ENCODE measurements around the gene TRIM68. TPM values are rescaled to one million over a fixed set of nuclear protein-coding genes. Genes with fewer than 3 reads are reported as not detected.
A peak's percentile ranks its signal among the peaks of the same experiment; 100 is the strongest.

TRIM68 gene
- total and polyA plus RNA-seq, 7 donors: 6.0 to 15.0 (median 11.6) TPM

DNA sequence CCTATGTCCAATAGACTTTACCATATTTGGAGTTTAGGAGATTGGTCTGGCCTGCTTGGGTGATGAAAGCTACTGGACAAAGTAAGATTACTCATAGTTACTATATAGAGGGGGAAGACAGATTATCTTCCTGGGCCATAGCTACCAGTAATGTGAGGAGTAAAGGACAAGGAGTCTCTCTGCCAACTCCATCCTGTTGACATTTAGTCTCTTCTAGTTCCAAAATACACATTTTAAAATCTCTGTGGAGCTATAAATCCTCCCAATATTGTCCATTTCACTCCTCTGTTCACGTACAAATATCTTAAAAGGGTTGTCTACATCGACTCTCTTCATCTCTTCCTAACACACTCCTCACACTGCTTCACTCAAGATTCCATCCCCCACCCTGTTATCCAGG is 28.1 kb upstream of the TRIM68 start:
- intact Hi-C loops (cut with DNase I): loop anchor here (1.0 to 5.0 kb wide), 2 partner anchors 190 to 371 kb away; no protein-coding TSS in a partner anchor
- Histone ChIP-seq H3K27me3 (no peaks in the 10 kb centered on the region), H3K27ac (no peak overlapping the region), H3K36me3 (no peaks in the 10 kb centered on the region), H3K4me1 (peaks cover 0 to 12% (median 3%) of the 10 kb centered on the region in 4 donors), H3K4me3 (no peak overlapping the region), H3K9me3 (no peaks in the 10 kb centered on the region)
- TF ChIP-seq POLR2AphosphoS5 (IDR thresholded peaks at IDR 0.05) (no peak), POLR2A (IDR thresholded peaks at IDR 0.05) (no peak), EP300 (IDR thresholded peaks at IDR 0.05) (no peak)
- TF ChIP-seq, protein P1, sequence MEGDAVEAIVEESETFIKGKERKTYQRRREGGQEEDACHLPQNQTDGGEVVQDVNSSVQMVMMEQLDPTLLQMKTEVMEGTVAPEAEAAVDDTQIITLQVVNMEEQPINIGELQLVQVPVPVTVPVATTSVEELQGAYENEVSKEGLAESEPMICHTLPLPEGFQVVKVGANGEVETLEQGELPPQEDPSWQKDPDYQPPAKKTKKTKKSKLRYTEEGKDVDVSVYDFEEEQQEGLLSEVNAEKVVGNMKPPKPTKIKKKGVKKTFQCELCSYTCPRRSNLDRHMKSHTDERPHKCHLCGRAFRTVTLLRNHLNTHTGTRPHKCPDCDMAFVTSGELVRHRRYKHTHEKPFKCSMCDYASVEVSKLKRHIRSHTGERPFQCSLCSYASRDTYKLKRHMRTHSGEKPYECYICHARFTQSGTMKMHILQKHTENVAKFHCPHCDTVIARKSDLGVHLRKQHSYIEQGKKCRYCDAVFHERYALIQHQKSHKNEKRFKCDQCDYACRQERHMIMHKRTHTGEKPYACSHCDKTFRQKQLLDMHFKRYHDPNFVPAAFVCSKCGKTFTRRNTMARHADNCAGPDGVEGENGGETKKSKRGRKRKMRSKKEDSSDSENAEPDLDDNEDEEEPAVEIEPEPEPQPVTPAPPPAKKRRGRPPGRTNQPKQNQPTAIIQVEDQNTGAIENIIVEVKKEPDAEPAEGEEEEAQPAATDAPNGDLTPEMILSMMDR (IDR thresholded peaks at IDR 0.05): no peak
- WGBS, 2 donors: 56 to 82% methylated on average over 2 of the region's 2 CpGs
- no peak for DNase-seq

GRCh38 chr11:4626207-4627099 is 18.4 kb upstream of the TRIM68 start:
- WGBS, 2 donors: 44 to 51% methylated on average over 15 of the region's 15 CpGs
- TF ChIP-seq EP300 (IDR thresholded peaks at IDR 0.05): no peak
- no peak for TF ChIP-seq POLR2A (IDR thresholded peaks at IDR 0.05)
- no peak for TF ChIP-seq POLR2AphosphoS5 (IDR thresholded peaks at IDR 0.05)
- TF ChIP-seq, protein P1 (IDR thresholded peaks at IDR 0.05): peak; percentile 15 to 75 (median 60)
- Histone ChIP-seq H3K27ac (no peak overlapping the region), H3K4me3 (no peak overlapping the region), H3K27me3 (no peaks in the 10 kb centered on the region), H3K4me1 (no peaks in the 10 kb centered on the region), H3K36me3 (no peaks in the 10 kb centered on the region), H3K9me3 (no peaks in the 10 kb centered on the region)
- intact Hi-C loops (cut with DNase I): loop anchor here (2.0 to 5.0 kb wide), 3 partner anchors 200 to 756 kb away; partner anchors contain the start of gene OR51M1
- DNase-seq: peak; percentile 74

DNA sequence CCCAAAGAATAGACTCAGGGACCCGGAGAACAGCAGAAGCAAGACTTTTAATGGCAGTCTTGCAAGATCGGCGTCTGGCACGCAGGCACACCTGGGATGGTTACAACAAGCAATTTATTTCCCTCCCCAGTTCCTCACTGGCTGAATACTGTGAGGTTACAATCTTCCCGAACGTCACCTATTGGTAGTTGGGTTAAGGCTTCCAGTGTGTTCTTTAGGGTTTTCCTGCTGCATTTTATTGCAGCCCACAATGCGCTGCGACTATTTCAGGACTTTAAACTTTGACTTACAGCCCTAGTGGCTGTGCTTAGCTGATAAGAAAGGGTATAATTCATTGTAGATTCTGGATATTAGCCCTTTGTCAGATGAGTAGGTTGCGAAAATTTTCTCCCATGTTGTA is 11.5 kb upstream of the TRIM68 start:
- no peak for TF ChIP-seq EP300 (IDR thresholded peaks at IDR 0.05)
- TF ChIP-seq POLR2A (IDR thresholded peaks at IDR 0.05): no peak
- no peak for TF ChIP-seq POLR2AphosphoS5 (IDR thresholded peaks at IDR 0.05)
- TF ChIP-seq, protein P1 (IDR thresholded peaks at IDR 0.05): no peak
- Histone ChIP-seq H3K27me3 (no peaks in the 10 kb centered on the region), H3K4me3 (no peak overlapping the region), H3K36me3 (no peaks in the 10 kb centered on the region), H3K4me1 (no peaks in the 10 kb centered on the region), H3K9me3 (no peaks in the 10 kb centered on the region), H3K27ac (no peak overlapping the region)
- WGBS, 2 donors: 24 to 69% methylated on average over 9 of the region's 9 CpGs
- intact Hi-C loops (cut with DNase I): no loop called here
- no peak for DNase-seq

DNA sequence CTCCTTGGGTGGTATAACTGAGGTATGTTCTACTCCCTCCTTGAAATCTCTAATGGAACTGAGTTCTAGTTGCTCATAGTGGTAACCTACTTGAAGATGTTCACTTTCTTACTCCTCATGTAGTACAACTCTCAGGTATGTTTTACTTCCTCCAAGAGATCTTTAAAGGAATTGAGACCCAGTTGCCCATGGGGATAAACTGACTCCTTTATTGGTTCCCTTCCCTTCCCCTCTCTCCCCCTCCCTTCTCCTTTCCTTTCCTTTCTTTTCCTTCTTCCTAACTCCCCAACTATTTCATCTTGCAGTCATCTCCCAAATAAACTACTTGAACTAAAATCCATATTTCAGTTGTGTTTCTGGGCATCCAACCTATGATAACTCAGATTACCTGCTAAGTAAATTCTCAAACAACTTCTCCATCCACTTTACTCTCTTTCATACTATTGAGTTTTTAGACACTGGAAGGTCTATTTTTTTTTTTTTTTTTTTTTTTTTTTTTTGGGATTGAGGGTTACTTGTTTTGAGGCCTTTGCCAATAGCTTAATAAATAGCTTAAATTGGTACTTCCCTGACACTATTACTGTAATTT is 7.9 kb upstream of the TRIM68 start:
- no peaks in the 10 kb centered on the region for H3K4me1 ChIP-seq
- no peak for TF ChIP-seq EP300 (IDR thresholded peaks at IDR 0.05)
- no peak for TF ChIP-seq POLR2A (IDR thresholded peaks at IDR 0.05)
- no peaks in the 10 kb centered on the region for H3K9me3 ChIP-seq
- H3K4me3 ChIP-seq: no peak overlapping the region
- no peak overlapping the region for H3K27ac ChIP-seq
- H3K36me3 ChIP-seq: no peaks in the 10 kb centered on the region
- intact Hi-C loops (cut with DNase I): no loop called here
- no peaks in the 10 kb centered on the region for H3K27me3 ChIP-seq
- DNase-seq: no peak

DNA sequence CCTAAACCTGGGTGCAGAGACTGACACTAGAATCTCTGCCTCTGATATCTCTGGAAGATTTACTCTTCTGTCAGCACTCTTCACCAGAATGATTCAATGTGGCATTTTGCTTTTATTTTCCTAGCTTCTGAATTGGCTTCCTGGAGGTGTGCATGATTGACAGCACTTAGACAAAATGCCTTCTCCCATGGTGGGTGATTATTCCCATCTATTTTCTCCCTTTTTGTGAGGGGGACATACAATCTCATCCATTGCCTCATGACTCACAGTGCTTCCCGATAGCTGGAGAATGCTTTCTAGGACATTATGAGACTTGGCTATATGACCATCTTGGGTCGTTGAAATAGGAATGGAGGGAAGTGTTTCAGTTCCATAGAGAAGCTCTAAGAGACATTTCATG is 4.0 kb upstream of the TRIM68 start:
- intact Hi-C loops (cut with DNase I): no loop called here

More for the DNA sequence above, 4.0 kb upstream of the TRIM68 start:
- H3K4me1 ChIP-seq: peaks cover 0 to 10% (median 4%) of the 10 kb centered on the region in 4 donors
- no peak for TF ChIP-seq POLR2AphosphoS5 (IDR thresholded peaks at IDR 0.05)
- TF ChIP-seq, protein P1 (IDR thresholded peaks at IDR 0.05): no peak
- TF ChIP-seq POLR2A (IDR thresholded peaks at IDR 0.05): no peak
- TF ChIP-seq EP300 (IDR thresholded peaks at IDR 0.05): no peak
- no peaks in the 10 kb centered on the region for H3K9me3 ChIP-seq
- H3K4me3 ChIP-seq: no peak overlapping the region
- 91 to 95% methylated on average over 2 of the region's 2 CpGs for WGBS, 2 donors
- no peak overlapping the region for H3K27ac ChIP-seq
- no peak for DNase-seq
- no peaks in the 10 kb centered on the region for H3K36me3 ChIP-seq
- H3K27me3 ChIP-seq: no peaks in the 10 kb centered on the region

Data from sigmoid colon (tissue), 7 donors.